NOMO-1 treated with dmso at 0.1 percent for 144 hours (cell line): Measurements from ENCODE around the gene IL17B.

Experiments used
- DNase-seq: peaks from one replicate; lab custom pipeline; 2025; ENCODE audit not compliant: unreplicated experiment; lab: John Stamatoyannopoulos, UW

The IL17B gene

GRCh38 chr5:149325166-149325735 is 53.8 kb downstream of the IL17B start:
- no peak for DNase-seq

GRCh38 chr5:149324641-149325040 is 54.5 kb downstream of the IL17B start:
- DNase-seq = no peak
